Measurements from ENCODE around the gene KTN1. TPM values are rescaled to one million over a fixed set of nuclear protein-coding genes. Genes with fewer than 3 reads are reported as not detected.

Gene KTN1
- total and polyA plus RNA-seq, 8 donors, result 29.0 to 98.1 (median 71.3) TPM

DNA sequence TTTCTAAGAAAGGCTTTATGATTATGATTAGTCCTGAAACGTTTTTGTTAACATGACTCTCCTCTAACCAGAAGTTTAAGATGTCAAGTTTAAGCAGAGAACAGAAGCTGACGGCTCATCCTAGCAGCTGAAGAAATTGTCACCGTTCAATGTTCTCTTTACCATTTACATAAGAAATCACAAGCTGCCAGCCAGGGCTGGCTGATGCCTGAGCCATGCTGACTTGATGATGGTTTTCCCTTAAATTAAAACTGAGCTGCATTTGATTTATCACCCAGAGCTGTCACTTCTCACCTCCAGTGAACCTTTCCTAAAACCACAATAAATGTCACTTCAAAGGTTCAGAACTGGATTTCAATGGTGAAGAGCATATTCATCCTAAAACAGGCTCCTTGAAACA, 153.6 kb downstream of the KTN1 start:
- Histone ChIP-seq H3K4me1 (no peaks in the 10 kb centered on the region), H3K9me3 (no peaks in the 10 kb centered on the region), H3K27me3 (no peaks in the 10 kb centered on the region), H3K4me3 (no peak overlapping the region), H3K36me3 (no peaks in the 10 kb centered on the region), H3K27ac (no peak overlapping the region)
- ATAC-seq (no peak), FAIRE-seq (no peak), DNase-seq (no peak)
- intact Hi-C loops (cut with DNase I), result no loop called here
- WGBS, 2 donors, result 41 to 42% methylated on average over 3 of the region's 3 CpGs
- TF ChIP-seq, protein P1, sequence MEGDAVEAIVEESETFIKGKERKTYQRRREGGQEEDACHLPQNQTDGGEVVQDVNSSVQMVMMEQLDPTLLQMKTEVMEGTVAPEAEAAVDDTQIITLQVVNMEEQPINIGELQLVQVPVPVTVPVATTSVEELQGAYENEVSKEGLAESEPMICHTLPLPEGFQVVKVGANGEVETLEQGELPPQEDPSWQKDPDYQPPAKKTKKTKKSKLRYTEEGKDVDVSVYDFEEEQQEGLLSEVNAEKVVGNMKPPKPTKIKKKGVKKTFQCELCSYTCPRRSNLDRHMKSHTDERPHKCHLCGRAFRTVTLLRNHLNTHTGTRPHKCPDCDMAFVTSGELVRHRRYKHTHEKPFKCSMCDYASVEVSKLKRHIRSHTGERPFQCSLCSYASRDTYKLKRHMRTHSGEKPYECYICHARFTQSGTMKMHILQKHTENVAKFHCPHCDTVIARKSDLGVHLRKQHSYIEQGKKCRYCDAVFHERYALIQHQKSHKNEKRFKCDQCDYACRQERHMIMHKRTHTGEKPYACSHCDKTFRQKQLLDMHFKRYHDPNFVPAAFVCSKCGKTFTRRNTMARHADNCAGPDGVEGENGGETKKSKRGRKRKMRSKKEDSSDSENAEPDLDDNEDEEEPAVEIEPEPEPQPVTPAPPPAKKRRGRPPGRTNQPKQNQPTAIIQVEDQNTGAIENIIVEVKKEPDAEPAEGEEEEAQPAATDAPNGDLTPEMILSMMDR (IDR thresholded peaks at IDR 0.05), result no peak

Other genes starting within 250 kb of the KTN1 start
- gene ATG14, start 168.4 kb upstream of the KTN1 start, total RNA-seq, result 1 to 10 TPM; 3.0 to 5.6 (median 4.2) TPM
- gene ATG14, start 168.4 kb upstream of the KTN1 start, polyA plus RNA-seq, result 1 to 10 TPM; 5.4 to 8.1 TPM
- not detected for gene TBPL2, start 139.6 kb upstream of the KTN1 start, total RNA-seq
- gene TBPL2, start 139.6 kb upstream of the KTN1 start, polyA plus RNA-seq, result not detected